ENCODE data around the gene MMP10.
A peak's percentile ranks its signal among the peaks of the same experiment; 100 is the strongest.

The MMP10 gene

DNA sequence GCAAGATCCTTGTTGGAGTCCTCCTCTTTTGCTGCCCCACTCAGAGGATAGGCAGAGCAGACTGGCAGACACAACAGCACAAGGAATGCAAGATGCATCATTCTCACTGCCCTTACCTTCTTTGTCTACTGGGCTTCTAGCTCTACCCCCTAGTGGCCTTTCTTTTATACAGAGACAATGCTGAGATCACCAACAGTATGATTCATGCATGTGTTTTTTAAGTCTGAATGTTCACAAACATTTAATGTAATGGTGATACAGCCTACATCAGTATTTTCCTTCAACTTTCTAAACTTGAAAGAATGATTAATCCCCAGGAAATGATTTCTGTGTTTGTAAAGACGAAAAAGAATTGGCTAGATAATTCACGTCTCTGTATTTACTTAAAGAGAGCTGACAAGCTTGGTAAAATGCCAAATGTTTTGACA, at the start of gene MMP10:
Gene MMP10, minus strand, starts transcription at position 138 of the 428 bp plus-strand sequence. Its CDS starts 37 bp downstream, at position 101.
- no peak for DNase-seq (ENCODE audit: extremely low spot score)
- ChIA-PET POLR2A (no interaction called here), CTCF (interaction anchor here (0.8 to 1.3 kb wide), 3 partner anchors 9 to 15 kb away, joined by 3 to 8 read pairs (median 3); no protein-coding TSS in a partner anchor)
- TF ChIP-seq CTCF (IDR thresholded peaks at IDR 0.05; ENCODE audit: control extremely low read depth, extremely low read depth, low read depth, missing control alignments) = peak; percentile 14

- CTCF ChIA-PET = no interaction called here
Observed at GRCh38 chr11:102829316-102830000, 49.0 kb upstream of the MMP10 start.

GRCh38 chr11:102824556-102824955, 44.1 kb upstream of the MMP10 start:
- DNase-seq (ENCODE audit: extremely low spot score) = no peak
- no peak for TF ChIP-seq CTCF (IDR thresholded peaks at IDR 0.05; ENCODE audit: control extremely low read depth, extremely low read depth, low read depth, missing control alignments)
- ChIA-PET POLR2A (no interaction called here), CTCF (interaction anchor here (1.1 kb wide), 1 partner anchor 12 kb away, joined by 3 read pairs; no protein-coding TSS in a partner anchor)

More at GRCh38 chr11:102829316-102830000, 49.0 kb upstream of the MMP10 start:
- DNase-seq (ENCODE audit: extremely low spot score) = no peak
- TF ChIP-seq CTCF (IDR thresholded peaks at IDR 0.05; ENCODE audit: control extremely low read depth, extremely low read depth, low read depth, missing control alignments) = no peak
- POLR2A ChIA-PET = no interaction called here

DNA sequence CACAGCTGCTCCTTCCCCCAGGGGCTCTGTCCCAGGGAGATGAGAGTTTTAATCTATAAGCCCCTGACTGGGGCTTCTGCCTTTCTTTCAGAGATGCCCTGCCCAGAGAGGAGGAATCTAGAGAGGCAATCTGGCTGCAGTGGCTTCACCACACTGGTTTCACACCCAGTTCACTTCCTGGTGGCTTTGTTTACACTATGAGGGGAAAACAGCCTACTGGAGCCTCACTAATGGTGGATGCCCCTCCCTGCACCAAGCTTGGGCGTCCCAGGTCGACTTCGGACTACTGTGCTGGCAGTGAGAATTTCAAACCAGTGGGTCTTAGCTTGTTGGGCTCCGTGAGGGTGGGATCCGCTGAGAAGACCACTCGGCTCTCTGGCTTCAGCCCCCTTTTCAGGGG, 39.1 kb upstream of the MMP10 start:
- no peak for DNase-seq (ENCODE audit: extremely low spot score)
- TF ChIP-seq CTCF (IDR thresholded peaks at IDR 0.05; ENCODE audit: control extremely low read depth, extremely low read depth, low read depth, missing control alignments) = no peak
- ChIA-PET POLR2A (no interaction called here), CTCF (interaction anchor here (1.2 kb wide), 1 partner anchor 9 kb away, joined by 6 read pairs; no protein-coding TSS in a partner anchor)

DNA sequence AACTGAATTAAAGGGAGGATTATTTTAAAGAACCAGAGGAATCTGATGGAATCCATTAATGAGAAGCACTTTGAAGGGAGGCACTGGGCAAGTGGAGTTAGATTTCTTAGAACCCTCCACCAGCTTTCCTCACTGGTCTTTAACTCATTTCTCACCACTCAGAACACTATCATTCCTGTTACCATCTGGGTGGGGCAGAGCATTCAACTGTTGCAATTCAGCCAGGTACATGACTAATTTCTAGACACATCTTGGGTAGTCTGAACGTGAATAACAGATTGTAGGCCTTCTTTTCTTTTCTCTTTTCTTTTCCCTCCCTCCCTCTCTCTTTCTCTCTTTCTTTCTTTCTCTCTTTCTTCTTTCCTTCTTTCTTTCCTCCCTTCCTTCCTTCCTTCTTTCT, 33.1 kb upstream of the MMP10 start:
- TF ChIP-seq CTCF (IDR thresholded peaks at IDR 0.05; ENCODE audit: control extremely low read depth, extremely low read depth, low read depth, missing control alignments) = no peak
- no peak for DNase-seq (ENCODE audit: extremely low spot score)
- POLR2A ChIA-PET = no interaction called here
- CTCF ChIA-PET = interaction anchor here (1.5 kb wide), 1 partner anchor 127 kb away, joined by 6 read pairs; no protein-coding TSS in a partner anchor

- TF ChIP-seq CTCF (IDR thresholded peaks at IDR 0.05; ENCODE audit: control extremely low read depth, extremely low read depth, low read depth, missing control alignments) = no peak
- POLR2A ChIA-PET = no interaction called here
- DNase-seq (ENCODE audit: extremely low spot score) = no peak
- CTCF ChIA-PET = interaction anchor here (1.5 kb wide), 1 partner anchor 129 kb away, joined by 6 read pairs; no protein-coding TSS in a partner anchor
Observed at GRCh38 chr11:102812188-102812587, 31.8 kb upstream of the MMP10 start.
